LNCAP (cell line): ENCODE data around the gene ATG12.

ENCODE experiments used
- CTCF ChIP-seq: fragments of 450-650 bp; IDR thresholded peaks from 2 replicates; pipeline ENCODE4 v1.5.1; 2017; ENCODE audit warnings: mild to moderate bottlenecking

Gene ATG12

DNA sequence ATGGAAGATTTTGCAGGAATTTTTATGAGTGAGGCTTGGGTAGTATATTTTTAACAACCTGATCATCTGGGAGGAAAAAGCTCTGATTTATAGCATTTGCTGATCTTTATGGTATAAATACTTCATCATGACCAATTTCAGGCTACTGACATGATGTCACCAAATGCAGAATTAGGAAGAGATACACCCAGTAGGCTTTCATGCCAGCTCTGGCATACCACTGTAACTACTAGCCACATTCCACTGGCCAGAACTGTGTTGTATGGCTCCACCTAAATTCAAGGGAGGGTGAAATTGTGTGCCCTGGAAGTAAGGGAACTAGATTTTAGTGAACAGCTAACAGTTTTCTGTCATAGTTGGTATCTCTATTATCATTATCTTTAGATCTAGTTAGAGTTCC, 18.0 kb upstream of the ATG12 start:
- TF ChIP-seq CTCF: no peak

GRCh38 chr5:115858396-115858795, 17.0 kb upstream of the ATG12 start:
- TF ChIP-seq CTCF: no peak

- no peak for TF ChIP-seq CTCF
Observed at GRCh38 chr5:115857626-115858349, 16.4 kb upstream of the ATG12 start.

- TF ChIP-seq CTCF: no peak
Observed at GRCh38 chr5:115857057-115857479, 15.7 kb upstream of the ATG12 start.

DNA sequence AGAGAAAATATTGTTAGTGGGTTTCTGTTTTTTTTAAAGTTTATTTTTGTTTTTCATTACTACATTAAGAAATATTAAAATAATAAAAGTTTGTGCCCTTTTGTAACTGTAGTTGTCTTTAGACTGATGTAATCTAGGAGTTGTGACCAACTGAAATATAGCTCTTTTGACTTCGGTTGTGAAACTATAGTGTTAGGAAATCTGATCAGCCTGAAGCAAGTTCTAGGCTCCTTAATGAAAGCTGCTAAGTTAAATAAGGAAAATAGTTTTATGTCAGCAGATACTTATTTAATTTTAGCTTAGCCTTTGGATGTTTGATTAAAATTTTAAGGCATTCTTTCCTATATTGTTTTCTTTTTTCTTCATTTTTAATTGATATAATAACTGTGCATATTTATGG, 14.6 kb upstream of the ATG12 start:
- TF ChIP-seq CTCF: no peak

DNA sequence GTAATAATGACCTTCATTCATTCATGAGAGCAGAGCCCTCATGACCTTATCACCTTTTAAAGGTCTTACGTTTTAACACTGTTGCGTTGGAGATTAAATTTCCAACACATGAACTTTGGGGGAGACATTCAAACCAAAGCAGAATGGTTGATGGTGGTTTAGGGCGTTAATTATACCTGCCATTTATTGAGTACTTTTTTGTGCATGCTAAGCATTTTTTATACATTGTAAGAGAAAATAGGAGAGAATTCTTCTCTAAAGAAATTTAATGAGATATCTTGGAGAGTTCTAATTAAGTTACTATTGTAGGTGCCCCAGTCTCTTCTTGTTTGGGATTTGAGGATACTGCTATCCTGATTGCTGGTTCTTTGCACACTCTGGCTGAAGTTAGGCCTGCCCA, 12.8 kb upstream of the ATG12 start:
- TF ChIP-seq CTCF: no peak

GRCh38 chr5:115850744-115851416, 9.5 kb upstream of the ATG12 start:
- TF ChIP-seq CTCF: no peak
